Airway epithelial cell (primary cell): ENCODE data around the gene DNM3. TPM values are rescaled to one million over a fixed set of nuclear protein-coding genes. Genes with fewer than 3 reads are reported as not detected.

Experiments
- total RNA-seq: library from RNA; depleted of rRNA; stranded (reverse); fragments of >200 nt; gene quantifications from 2 replicates; pipeline ENCODE4 v1.2.3, GENCODE V29; 2015

The DNM3 gene
- 2.0 and 2.8 TPM in 2 replicates for total RNA-seq

DNA sequence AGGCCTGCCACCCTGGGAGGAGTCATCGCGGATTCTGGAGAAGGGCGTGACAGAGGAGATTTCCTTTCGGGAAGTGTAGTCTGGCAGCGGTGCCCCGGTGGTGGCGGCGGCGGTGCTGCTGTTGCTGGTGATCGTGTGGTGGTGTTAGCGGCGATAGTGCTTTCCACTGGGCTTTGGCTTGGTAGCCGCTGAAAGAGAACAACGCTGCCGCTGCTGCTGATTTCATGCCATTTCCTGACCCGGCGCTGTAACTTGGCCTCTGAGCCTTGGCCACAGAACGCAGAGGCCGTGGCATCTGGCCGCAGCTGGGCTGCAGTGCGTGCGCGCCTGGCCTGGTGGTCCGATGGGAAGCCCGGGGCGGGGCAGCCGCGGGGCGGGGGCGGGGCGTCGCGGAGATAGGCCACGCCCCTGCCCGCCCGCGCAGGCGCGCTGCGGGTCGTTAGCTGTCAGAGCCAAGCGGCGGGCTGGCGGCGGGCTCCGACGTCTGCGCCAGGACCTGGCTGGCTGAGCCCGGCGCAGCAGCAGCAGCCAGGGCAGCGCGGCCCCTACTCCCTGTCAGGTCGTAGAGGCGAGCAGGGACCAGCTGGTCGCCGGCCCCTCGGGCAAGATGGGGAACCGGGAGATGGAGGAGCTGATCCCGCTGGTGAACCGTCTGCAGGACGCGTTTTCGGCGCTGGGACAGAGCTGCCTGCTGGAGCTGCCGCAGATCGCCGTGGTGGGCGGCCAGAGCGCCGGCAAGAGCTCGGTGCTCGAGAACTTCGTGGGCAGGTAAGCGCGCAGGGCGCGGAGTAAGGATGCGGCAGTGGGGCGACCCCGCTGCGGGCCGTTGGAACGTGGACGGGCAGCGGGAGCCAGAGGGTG is at the start of gene DNM3:
DNM3 (plus strand) TSS at position 449 of the 861 bp plus-strand sequence; CDS start at position 608, 159 bp downstream.

DNA sequence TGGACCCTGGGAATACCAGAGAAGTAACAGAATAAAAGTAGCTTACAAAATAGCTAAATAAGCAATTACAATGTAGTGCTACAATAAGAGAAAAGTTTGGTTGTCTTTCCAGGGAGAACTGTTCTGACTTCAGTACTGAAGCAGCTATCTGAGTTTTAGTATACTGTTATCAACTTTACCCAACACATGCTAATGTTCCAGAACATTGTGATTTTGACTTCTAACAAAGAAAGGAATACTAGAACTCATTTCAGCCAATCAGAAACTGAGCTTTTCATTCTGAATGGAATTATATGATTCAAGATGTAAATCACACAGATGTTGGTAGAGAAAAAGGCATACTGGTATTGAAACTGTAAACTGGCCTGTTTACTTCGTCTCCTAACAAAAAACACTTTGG is 579.1 kb downstream of the DNM3 start, which contains the start of gene C1orf105:
C1orf105 (plus strand) TSS at position 301 of the 400 bp plus-strand sequence. CDS start 201 bp downstream, outside the sequence.

DNA sequence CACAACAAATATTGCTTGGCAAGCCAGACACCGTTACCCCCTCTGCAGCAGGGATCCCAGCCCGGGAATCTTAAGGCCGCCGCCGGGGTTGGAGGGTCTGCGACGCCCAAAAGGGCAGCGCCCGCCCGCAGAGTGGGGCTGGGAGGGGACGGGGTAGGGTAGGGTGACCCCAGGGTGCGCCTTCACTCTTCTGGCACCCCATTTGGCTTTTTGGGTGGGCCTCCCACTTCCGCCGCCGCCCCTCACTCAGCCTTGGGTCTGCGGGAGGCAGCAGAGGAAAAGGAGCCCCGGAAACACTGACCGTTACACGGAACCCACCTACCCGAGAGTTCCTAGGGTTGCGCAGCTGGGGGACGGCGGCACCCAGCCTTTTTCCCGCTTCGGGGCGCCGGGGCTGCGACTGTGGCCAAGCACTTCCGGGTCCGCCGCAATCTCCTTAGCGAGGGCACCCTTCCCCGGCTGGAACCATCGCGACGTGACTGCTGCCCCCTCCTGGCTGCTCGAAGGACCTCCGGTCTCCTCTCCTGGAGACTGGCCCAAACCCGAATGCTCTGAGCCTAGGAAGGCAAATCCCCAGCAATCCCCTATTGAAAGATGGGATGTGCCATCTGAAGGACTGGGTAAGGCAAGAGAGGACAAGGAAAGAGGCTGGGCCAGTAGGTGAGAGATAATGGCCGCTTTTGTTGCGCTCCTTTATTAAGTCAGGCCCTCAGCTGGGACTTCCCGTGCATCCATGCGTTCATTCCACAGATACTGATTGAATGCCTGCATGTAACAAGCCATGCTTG is 602.6 kb downstream of the DNM3 start, which contains the start of gene PIGC:
PIGC (minus strand) TSS at position 404 of the 788 bp plus-strand sequence. CDS start 1,447 bp downstream, outside the sequence.

Other genes with a start within 250 kb of the DNM3 start
- not detected in 2 replicates for gene MYOCOS, start 219.3 kb upstream of the DNM3 start, total RNA-seq
- not detected in 2 replicates for gene MYOC, start 188.8 kb upstream of the DNM3 start, total RNA-seq
- 3.2 and 5.7 TPM in 2 replicates for gene VAMP4, start 99.4 kb upstream of the DNM3 start, total RNA-seq
- 16.7 and 21.0 TPM in 2 replicates for gene METTL13, start 59.8 kb upstream of the DNM3 start, total RNA-seq